K562 (cell line): ENCODE measurements around the gene MYO18B. TPM values are rescaled to one million over a fixed set of nuclear protein-coding genes. Genes with fewer than 3 reads are reported as not detected.

Experiments used
- ATAC-seq: fragments of 200-7000 bp; cut with Tn5 transposase; 3 replicates; pipeline ENCODE4 v1.9.1; 2020; ENCODE audit warnings: moderate library complexity
- BruUV-seq: library from RNA; stranded (reverse); fragments of 400-500 nt; replicated peaks from 2 replicates; lab custom pipeline; 2021; lab: Mats Ljungman, UMichigan
- CTCF ChIA-PET: fragments of 300-600 bp; formaldehyde crosslinking; extraction: SDS; loops from one replicate; lab custom pipeline; 2021; ENCODE audit warnings: low intra/inter-chr PET ratio; lab: Yijun Ruan, JAX
- POLR2A ChIA-PET: fragments of 300-600, 350-650 bp; sonication (Branson Sonifier 250); formaldehyde crosslinking; extraction: SDS; loops from one replicate; lab custom pipeline; 2021; ENCODE audit warnings: antibody characterized with exemption, inconsistent platforms; lab: Yijun Ruan, JAX
- DNase-seq, 4 experiments: peaks; one replicate each; pipeline versions ENCODE4 v3.0.0 to v3.0.0-alpha.2; 2011 to 2018; ENCODE audit warnings: low spot score in 3 of 4, mixed read lengths in 3 of 4; ENCODE audit errors: extremely low read depth in 1 of 4
- FAIRE-seq: peaks from 2 replicates; lab custom pipeline; 2011; peaks lifted over from hg19 to GRCh38; lab: Jason Lieb, UNC
- H2AFZ ChIP-seq: 2 replicates; pipeline ENCODE4 v1.6.0; 2011; ENCODE audit warnings: low read depth, low read length, control low read depth, inconsistent platforms
- H3K27ac ChIP-seq: fragments of 200-600 bp; 3 replicates; pipeline ENCODE4 v1.8.0; 2011; ENCODE audit warnings: low read depth, mild to moderate bottlenecking, control low read depth, inconsistent platforms, low read length, moderate library complexity, mixed read lengths; ENCODE audit errors: extremely low read depth
- H3K27me3 ChIP-seq, 2 experiments: fragments of 300-600 bp in 1 of 2; 2 replicates in 1 of 2; 3 replicates in 1 of 2; pipeline versions ENCODE4 v1.6.0 to v1.8.0; 2011; ENCODE audit warnings: inconsistent platforms in 2 of 2, low read length in 2 of 2, mild to moderate bottlenecking in 1 of 2, mixed read lengths in 1 of 2, moderate library complexity in 1 of 2; ENCODE audit not compliant: control insufficient read depth in 2 of 2, insufficient read depth in 2 of 2
- H3K36me3 ChIP-seq: fragments of 300-600 bp; 3 replicates; pipeline ENCODE4 v1.8.0; 2011; ENCODE audit warnings: mild to moderate bottlenecking, low read length, inconsistent platforms; ENCODE audit not compliant: control insufficient read depth, insufficient read depth
- H3K4me1 ChIP-seq, 2 experiments: fragments of 200-600 bp in 1 of 2; replicated peaks in 1 of 2; 2 replicates in 1 of 2; 3 replicates in 1 of 2; pipeline versions ENCODE4 v1.5.1 to v1.8.0; 2011; ENCODE audit warnings: inconsistent platforms in 2 of 2, low read length in 2 of 2, mild to moderate bottlenecking in 1 of 2, mixed read lengths in 1 of 2, moderate library complexity in 1 of 2; ENCODE audit not compliant: control insufficient read depth in 2 of 2, insufficient read depth in 2 of 2
- H3K4me2 ChIP-seq: 2 replicates; pipeline ENCODE4 v1.6.1; 2011; ENCODE audit warnings: low read length, control low read depth, inconsistent platforms, mixed read lengths; ENCODE audit not compliant: insufficient read depth
- H3K4me3 ChIP-seq: fragments of 200-600 bp; sonication (generic), shearing (Covaris generic); 2 replicates; pipeline ENCODE4 v1.5.1; 2016; ENCODE audit warnings: control low read depth, inconsistent platforms
- H3K79me2 ChIP-seq: fragments of 200-600 bp; 3 replicates; pipeline ENCODE4 v1.8.0; 2011; ENCODE audit warnings: low read length, inconsistent platforms; ENCODE audit not compliant: control insufficient read depth, insufficient read depth
- H3K9ac ChIP-seq, 2 experiments: 2 replicates each; pipeline versions ENCODE4 v1.6.0 to v1.6.1; 2011; ENCODE audit warnings: low read depth in 2 of 2, low read length in 2 of 2, control low read depth in 1 of 2, inconsistent platforms in 1 of 2, mild to moderate bottlenecking in 1 of 2, mixed read lengths in 1 of 2; ENCODE audit not compliant: insufficient read depth in 1 of 2
- H3K9me1 ChIP-seq: one replicate; pipeline ENCODE4 v1.6.0; 2011; ENCODE audit warnings: inconsistent platforms, mild to moderate bottlenecking, low read length, moderate library complexity; ENCODE audit not compliant: control insufficient read depth, insufficient read depth
- H3K9me3 ChIP-seq: replicated peaks from 2 replicates; pipeline ENCODE4 v1.5.1; 2011; ENCODE audit warnings: low read depth, low read length, inconsistent platforms; ENCODE audit not compliant: control insufficient read depth, insufficient read depth
- H4K20me1 ChIP-seq: replicated peaks from 2 replicates; pipeline ENCODE4 v1.6.1; 2011; ENCODE audit warnings: low read length, inconsistent platforms, mixed read lengths; ENCODE audit not compliant: control insufficient read depth, insufficient read depth
- BRD4 ChIP-seq: fragments of 200-600 bp; sonication (generic); IDR thresholded peaks from 2 replicates; pipeline ENCODE4 v1.6.1; 2017; ENCODE audit warnings: inconsistent platforms
- BRD9 ChIP-seq: fragments of 450-650 bp; IDR thresholded peaks from 2 replicates; pipeline ENCODE4 v1.6.1; 2018; ENCODE audit warnings: low read depth; ENCODE audit not compliant: partially characterized antibody
- CHD2 ChIP-seq: IDR thresholded peaks from 2 replicates; pipeline ENCODE4 v1.6.1; 2011; ENCODE audit warnings: low read depth, low read length
- DNMT1 ChIP-seq: fragments of 450-650 bp; IDR thresholded peaks from 2 replicates; pipeline ENCODE4 v1.6.1; 2016; ENCODE audit warnings: antibody characterized with exemption, mild to moderate bottlenecking
- ESRRB ChIP-seq: fragments of 250-450 bp; sonication (Bioruptor Pico); IDR thresholded peaks from 2 replicates; pipeline ENCODE4 v1.5.0; 2020; ENCODE audit warnings: mild to moderate bottlenecking, moderate library complexity, borderline replicate concordance
- HDAC2 ChIP-seq: fragments of 450-650 bp; IDR thresholded peaks from 2 replicates; pipeline ENCODE4 v1.6.1; 2016; ENCODE audit warnings: mild to moderate bottlenecking
- ILF3 ChIP-seq: fragments of 450-650 bp; IDR thresholded peaks from 2 replicates; pipeline ENCODE4 v1.6.1; 2018; ENCODE audit warnings: antibody characterized with exemption, mild to moderate bottlenecking, moderate library complexity, borderline replicate concordance
- NR3C1 ChIP-seq: sonication (generic); formaldehyde crosslinking; IDR thresholded peaks from 2 replicates; pipeline ENCODE4 v1.8.1; 2022; ENCODE audit warnings: missing genetic modification reagents
- STAG1 ChIP-seq: sonication (generic); formaldehyde crosslinking; IDR thresholded peaks from 2 replicates; pipeline ENCODE4 v1.5.0; 2020; ENCODE audit warnings: missing genetic modification reagents, borderline replicate concordance
- TCF3 ChIP-seq: sonication (generic); formaldehyde crosslinking; IDR thresholded peaks from 2 replicates; pipeline ENCODE4 v1.4.0; 2020; ENCODE audit warnings: mild to moderate bottlenecking, missing genetic modification reagents
- U2AF1 ChIP-seq: fragments of 200-400 bp; formaldehyde crosslinking; optimal IDR thresholded peaks from 2 replicates; pipeline ENCODE3; 2017; ENCODE audit warnings: mild to moderate bottlenecking, low read depth, low read length, moderate library complexity
- ZNF778 ChIP-seq: fragments of 450-650 bp; formaldehyde crosslinking; IDR thresholded peaks from 2 replicates; pipeline ENCODE4 v1.4.0; 2020; ENCODE audit warnings: mild to moderate bottlenecking, moderate library complexity
- WGBS: fragments of 100-300 bp; shearing (Covaris generic); methylation state at CpG from one replicate; pipeline ENCODE4 v1.1.6; 2016; ENCODE audit warnings: low coverage, mixed read lengths; ENCODE audit not compliant: insufficient coverage; ENCODE audit errors: missing lambda C conversion rate; 5-methylcytosine and 5-hydroxymethylcytosine counted together
- in situ Hi-C: fragments of 300-500 bp; cut with MboI; formaldehyde crosslinking; loops from 4 replicates; pipeline ENCODE4 v1.15.0; 2018; ENCODE audit warnings: inconsistent platforms, mixed read lengths
- intact Hi-C: fragments of 100-400 bp; cut with micrococcal nuclease; formaldehyde crosslinking; loops from 2 replicates; pipeline ENCODE4 v1.14.2; 2022
- polyA plus RNA-seq, 8 experiments: library from polyadenylated mRNA; depleted of rRNA in 4 of 8; stranded (reverse) in 5 of 8; unstranded in 3 of 8; fragments of >200 nt; fragmentation: Nextera tagmentation in 2 of 8; fragmentation: Illumina TruSeq in 1 of 8; extraction: Ambion mirVana in 2 of 8; extraction: Trizol in 1 of 8; gene quantifications; 2 replicates each; pipeline versions ENCODE4 v1.2.1 to v1.2.3, GENCODE V29; 2011 to 2014; ENCODE audit warnings: inconsistent platforms in 1 of 8, missing spikeins in 1 of 8
- total RNA-seq, 7 experiments: library from RNA; depleted of rRNA in 6 of 7; stranded (reverse); fragments of >200 nt in 6 of 7; fragmentation: Illumina TruSeq in 2 of 7; extraction: Trizol in 2 of 7; gene quantifications; 2 replicates each; pipeline versions ENCODE4 v1.2.1 to v1.2.3, GENCODE V29; 2011 to 2021; ENCODE audit warnings: low replicate concordance in 1 of 7
- TF ChIP-seq, protein P1 (sequence below): IDR thresholded peaks from 3 replicates; pipeline ENCODE4 v1.6.1; 2011; ENCODE audit warnings: borderline replicate concordance, mild to moderate bottlenecking, moderate library complexity; ENCODE audit not compliant: insufficient read length; ENCODE audit errors: extremely low read depth
- TF ChIP-seq, protein P2 (sequence below): fragments of 250-450 bp; sonication (Bioruptor Pico); IDR thresholded peaks from 2 replicates; pipeline ENCODE4 v1.8.0; 2022; ENCODE audit warnings: moderate library complexity, mild to moderate bottlenecking, inconsistent platforms
- TF ChIP-seq, protein P3 (sequence below): sonication (generic); formaldehyde crosslinking; IDR thresholded peaks from 2 replicates; pipeline ENCODE4 v1.8.1; 2023; ENCODE audit warnings: missing genetic modification reagents, mild to moderate bottlenecking, borderline replicate concordance

Gene MYO18B
- total and polyA plus RNA-seq, 9 of the 15 experiments (the other 6 are each of a cell fraction or from before 2014, with no cell fraction given): 0.06 to 7.0 (median 4.3) TPM

DNA sequence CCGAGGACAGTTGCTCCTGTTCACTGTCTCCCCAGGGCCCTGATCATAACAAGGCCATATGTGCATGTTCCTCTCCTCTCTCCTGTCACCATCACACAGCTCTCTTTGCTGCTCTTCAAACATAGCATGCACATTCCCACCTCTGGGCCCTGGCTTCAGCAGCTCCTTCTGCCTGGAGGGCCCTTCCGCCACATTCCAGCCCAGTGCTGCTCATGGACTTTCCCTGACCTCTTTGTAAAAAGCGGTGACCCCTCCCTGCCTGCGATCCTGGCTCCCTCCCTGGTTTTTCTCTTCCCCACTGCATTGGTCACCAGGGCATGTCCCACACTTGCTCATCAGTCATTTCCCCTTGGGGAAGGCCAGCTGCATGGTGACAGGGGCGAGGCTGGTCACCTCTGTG lies 98.2 kb downstream of the MYO18B start:
- 95% methylated on average over 3 of the region's 5 CpGs for WGBS
- Histone ChIP-seq H3K9ac (no peak overlapping the region; a peak in 1 of 4 replicates), H2AFZ (no peak overlapping the region), H3K4me2 (no peak overlapping the region), H3K4me1 (no peaks in the 10 kb centered on the region), H4K20me1 (no peaks in the 10 kb centered on the region), H3K9me3 (no peaks in the 10 kb centered on the region), H3K9me1 (no peaks in the 10 kb centered on the region), H3K27me3 (no peaks in the 10 kb centered on the region), H3K79me2 (no peaks in the 10 kb centered on the region), H3K36me3 (peaks cover 2% of the 10 kb centered on the region; the same call in 1 of the 3 replicates), H3K4me3 (no peak overlapping the region), H3K27ac (no peak overlapping the region)
- ATAC-seq (no peak), FAIRE-seq (no peak), DNase-seq (no peak)
- no TSS peak for BruUV-seq
- in situ Hi-C loops: no loop called here
- ChIA-PET POLR2A (interaction anchor here (0.6 kb wide), 1 partner anchor 44 kb away, joined by 3 read pairs; no protein-coding TSS in a partner anchor), CTCF (no interaction called here)
- intact Hi-C loops: no loop called here
- no peak for TF ChIP-seq BRD9
- TF ChIP-seq TCF3: no peak
- no peak for TF ChIP-seq ILF3
- no peak for TF ChIP-seq BRD4
- TF ChIP-seq, protein P1, sequence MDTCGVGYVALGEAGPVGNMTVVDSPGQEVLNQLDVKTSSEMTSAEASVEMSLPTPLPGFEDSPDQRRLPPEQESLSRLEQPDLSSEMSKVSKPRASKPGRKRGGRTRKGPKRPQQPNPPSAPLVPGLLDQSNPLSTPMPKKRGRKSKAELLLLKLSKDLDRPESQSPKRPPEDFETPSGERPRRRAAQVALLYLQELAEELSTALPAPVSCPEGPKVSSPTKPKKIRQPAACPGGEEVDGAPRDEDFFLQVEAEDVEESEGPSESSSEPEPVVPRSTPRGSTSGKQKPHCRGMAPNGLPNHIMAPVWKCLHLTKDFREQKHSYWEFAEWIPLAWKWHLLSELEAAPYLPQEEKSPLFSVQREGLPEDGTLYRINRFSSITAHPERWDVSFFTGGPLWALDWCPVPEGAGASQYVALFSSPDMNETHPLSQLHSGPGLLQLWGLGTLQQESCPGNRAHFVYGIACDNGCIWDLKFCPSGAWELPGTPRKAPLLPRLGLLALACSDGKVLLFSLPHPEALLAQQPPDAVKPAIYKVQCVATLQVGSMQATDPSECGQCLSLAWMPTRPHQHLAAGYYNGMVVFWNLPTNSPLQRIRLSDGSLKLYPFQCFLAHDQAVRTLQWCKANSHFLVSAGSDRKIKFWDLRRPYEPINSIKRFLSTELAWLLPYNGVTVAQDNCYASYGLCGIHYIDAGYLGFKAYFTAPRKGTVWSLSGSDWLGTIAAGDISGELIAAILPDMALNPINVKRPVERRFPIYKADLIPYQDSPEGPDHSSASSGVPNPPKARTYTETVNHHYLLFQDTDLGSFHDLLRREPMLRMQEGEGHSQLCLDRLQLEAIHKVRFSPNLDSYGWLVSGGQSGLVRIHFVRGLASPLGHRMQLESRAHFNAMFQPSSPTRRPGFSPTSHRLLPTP: no peak
- TF ChIP-seq NR3C1 (CRISPR knock-in tag): no peak
- TF ChIP-seq ZNF778 (CRISPR knock-in tag): no peak
- no peak for TF ChIP-seq U2AF1
- TF ChIP-seq ESRRB (CRISPR knock-in tag): no peak
- TF ChIP-seq, protein P2, sequence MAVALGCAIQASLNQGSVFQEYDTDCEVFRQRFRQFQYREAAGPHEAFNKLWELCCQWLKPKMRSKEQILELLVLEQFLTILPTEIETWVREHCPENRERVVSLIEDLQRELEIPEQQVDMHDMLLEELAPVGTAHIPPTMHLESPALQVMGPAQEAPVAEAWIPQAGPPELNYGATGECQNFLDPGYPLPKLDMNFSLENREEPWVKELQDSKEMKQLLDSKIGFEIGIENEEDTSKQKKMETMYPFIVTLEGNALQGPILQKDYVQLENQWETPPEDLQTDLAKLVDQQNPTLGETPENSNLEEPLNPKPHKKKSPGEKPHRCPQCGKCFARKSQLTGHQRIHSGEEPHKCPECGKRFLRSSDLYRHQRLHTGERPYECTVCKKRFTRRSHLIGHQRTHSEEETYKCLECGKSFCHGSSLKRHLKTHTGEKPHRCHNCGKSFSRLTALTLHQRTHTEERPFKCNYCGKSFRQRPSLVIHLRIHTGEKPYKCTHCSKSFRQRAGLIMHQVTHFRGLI (CRISPR knock-in tag): no peak
- no peak for TF ChIP-seq HDAC2
- TF ChIP-seq DNMT1: no peak
- TF ChIP-seq, protein P3, sequence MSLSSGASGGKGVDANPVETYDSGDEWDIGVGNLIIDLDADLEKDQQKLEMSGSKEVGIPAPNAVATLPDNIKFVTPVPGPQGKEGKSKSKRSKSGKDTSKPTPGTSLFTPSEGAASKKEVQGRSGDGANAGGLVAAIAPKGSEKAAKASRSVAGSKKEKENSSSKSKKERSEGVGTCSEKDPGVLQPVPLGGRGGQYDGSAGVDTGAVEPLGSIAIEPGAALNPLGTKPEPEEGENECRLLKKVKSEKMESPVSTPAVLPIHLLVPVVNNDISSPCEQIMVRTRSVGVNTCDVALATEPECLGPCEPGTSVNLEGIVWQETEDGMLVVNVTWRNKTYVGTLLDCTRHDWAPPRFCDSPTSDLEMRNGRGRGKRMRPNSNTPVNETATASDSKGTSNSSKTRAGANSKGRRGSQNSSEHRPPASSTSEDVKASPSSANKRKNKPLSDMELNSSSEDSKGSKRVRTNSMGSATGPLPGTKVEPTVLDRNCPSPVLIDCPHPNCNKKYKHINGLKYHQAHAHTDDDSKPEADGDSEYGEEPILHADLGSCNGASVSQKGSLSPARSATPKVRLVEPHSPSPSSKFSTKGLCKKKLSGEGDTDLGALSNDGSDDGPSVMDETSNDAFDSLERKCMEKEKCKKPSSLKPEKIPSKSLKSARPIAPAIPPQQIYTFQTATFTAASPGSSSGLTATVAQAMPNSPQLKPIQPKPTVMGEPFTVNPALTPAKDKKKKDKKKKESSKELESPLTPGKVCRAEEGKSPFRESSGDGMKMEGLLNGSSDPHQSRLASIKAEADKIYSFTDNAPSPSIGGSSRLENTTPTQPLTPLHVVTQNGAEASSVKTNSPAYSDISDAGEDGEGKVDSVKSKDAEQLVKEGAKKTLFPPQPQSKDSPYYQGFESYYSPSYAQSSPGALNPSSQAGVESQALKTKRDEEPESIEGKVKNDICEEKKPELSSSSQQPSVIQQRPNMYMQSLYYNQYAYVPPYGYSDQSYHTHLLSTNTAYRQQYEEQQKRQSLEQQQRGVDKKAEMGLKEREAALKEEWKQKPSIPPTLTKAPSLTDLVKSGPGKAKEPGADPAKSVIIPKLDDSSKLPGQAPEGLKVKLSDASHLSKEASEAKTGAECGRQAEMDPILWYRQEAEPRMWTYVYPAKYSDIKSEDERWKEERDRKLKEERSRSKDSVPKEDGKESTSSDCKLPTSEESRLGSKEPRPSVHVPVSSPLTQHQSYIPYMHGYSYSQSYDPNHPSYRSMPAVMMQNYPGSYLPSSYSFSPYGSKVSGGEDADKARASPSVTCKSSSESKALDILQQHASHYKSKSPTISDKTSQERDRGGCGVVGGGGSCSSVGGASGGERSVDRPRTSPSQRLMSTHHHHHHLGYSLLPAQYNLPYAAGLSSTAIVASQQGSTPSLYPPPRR (CRISPR knock-in tag): no peak
- no peak for TF ChIP-seq CHD2
- TF ChIP-seq STAG1 (CRISPR knock-in tag): no peak
